OCI-LY1 (cell line): Measurements from ENCODE around the gene IL4R.
"Not testable (repeated sequence)": the region's sequence is repeated elsewhere in the genome, so short reads cannot be mapped to it uniquely, and the experiment has no call there.

Source experiments
- H2AFZ ChIP-seq: fragments of 200-600 bp; sonication (generic), shearing (Covaris generic); 2 replicates; pipeline ENCODE4 v1.6.0; 2014; ENCODE audit warnings: antibody characterized with exemption, mild to moderate bottlenecking, low read length
- H3F3A ChIP-seq: fragments of 200-600 bp; sonication (generic), shearing (Covaris generic); 2 replicates; pipeline ENCODE4 v1.6.0; 2014; ENCODE audit warnings: mild to moderate bottlenecking, antibody characterized with exemption, low read length, moderate library complexity; ENCODE audit not compliant: insufficient read depth
- H3K27ac ChIP-seq: fragments of 200-600 bp; sonication (generic); 2 replicates; pipeline ENCODE4 v1.5.1; 2014; ENCODE audit warnings: low read length, mixed run types, mild to moderate bottlenecking, low read depth; ENCODE audit not compliant: poor library complexity, severe bottlenecking
- H3K27me3 ChIP-seq: fragments of 200-600 bp; sonication (generic); 2 replicates; pipeline ENCODE4 v1.6.0; 2014; ENCODE audit warnings: antibody characterized with exemption, mild to moderate bottlenecking, low read length, moderate library complexity; ENCODE audit not compliant: insufficient read depth
- H3K36me3 ChIP-seq: fragments of 200-600 bp; sonication (generic); 2 replicates; pipeline ENCODE4 v1.6.1; 2014; ENCODE audit warnings: mild to moderate bottlenecking, antibody characterized with exemption, low read length, moderate library complexity, mixed read lengths; ENCODE audit not compliant: insufficient read depth
- H3K4me1 ChIP-seq: fragments of 200-600 bp; sonication (generic); 2 replicates; pipeline ENCODE4 v1.5.1; 2014; ENCODE audit warnings: mild to moderate bottlenecking, low read length, moderate library complexity; ENCODE audit not compliant: insufficient read depth, severe bottlenecking
- H3K4me2 ChIP-seq: fragments of 200-600 bp; sonication (generic), shearing (Covaris generic); 2 replicates; pipeline ENCODE4 v1.6.1; 2014; ENCODE audit warnings: low read length
- H3K4me3 ChIP-seq: fragments of 200-600 bp; sonication (generic); 2 replicates; pipeline ENCODE4 v1.5.1; 2014; ENCODE audit warnings: low read length, low read depth, mild to moderate bottlenecking, mixed read lengths; ENCODE audit not compliant: poor library complexity, severe bottlenecking
- H3K79me2 ChIP-seq: fragments of 200-600 bp; shearing (Covaris generic); 2 replicates; pipeline ENCODE4 v1.6.1; 2016; ENCODE audit warnings: mixed run types, low read length, mixed read lengths; ENCODE audit not compliant: insufficient read depth
- H3K9ac ChIP-seq: fragments of 200-600 bp; sonication (generic), shearing (Covaris generic); 2 replicates; pipeline ENCODE4 v1.6.1; 2014; ENCODE audit warnings: mild to moderate bottlenecking, low read length, mixed read lengths
- H3K9me2 ChIP-seq: fragments of 200-600 bp; sonication (generic), shearing (Covaris generic); 2 replicates; pipeline ENCODE4 v1.6.1; 2014; ENCODE audit warnings: low read depth, mild to moderate bottlenecking, low read length, mixed read lengths
- H3K9me3 ChIP-seq: fragments of 200-600 bp; shearing (Covaris generic); 2 replicates; pipeline ENCODE4 v1.6.1; 2014; ENCODE audit warnings: low read length, mixed read lengths
- H4K20me1 ChIP-seq: fragments of 200-600 bp; sonication (generic), shearing (Covaris generic); 2 replicates; pipeline ENCODE4 v1.6.0; 2016; ENCODE audit warnings: mild to moderate bottlenecking, low read length; ENCODE audit not compliant: insufficient read depth
- CTCF ChIP-seq: fragments of 200-600 bp; sonication (generic), shearing (Covaris generic); IDR thresholded peaks from 2 replicates; pipeline ENCODE4 v1.5.1; 2017; ENCODE audit warnings: mild to moderate bottlenecking, antibody characterized with exemption, low read length, moderate library complexity, mixed read lengths
- EZH2 ChIP-seq: fragments of 200-600 bp; sonication (generic), shearing (Covaris generic); IDR thresholded peaks from 2 replicates; pipeline ENCODE4 v1.8.0; 2017; ENCODE audit warnings: borderline replicate concordance, mixed run types, mild to moderate bottlenecking, antibody characterized with exemption, low read length, moderate library complexity, mixed read lengths

The IL4R gene

GRCh38 chr16:27287051-27287811 lies 26.5 kb upstream of the IL4R start:
- H3K9me2 ChIP-seq = no peaks in the 10 kb centered on the region
- H3K9ac ChIP-seq = no peak overlapping the region
- no peak overlapping the region for H2AFZ ChIP-seq
- no peaks in the 10 kb centered on the region for H3K79me2 ChIP-seq
- H3K27ac ChIP-seq = no peak overlapping the region
- no peaks in the 10 kb centered on the region for H3F3A ChIP-seq
- TF ChIP-seq EZH2 (no peak), CTCF (no peak)
- H4K20me1 ChIP-seq = no peaks in the 10 kb centered on the region
- no peaks in the 10 kb centered on the region for H3K27me3 ChIP-seq
- H3K4me1 ChIP-seq = peaks cover 18% of the 10 kb centered on the region
- H3K4me3 ChIP-seq = no peak overlapping the region
- H3K9me3 ChIP-seq = no peaks in the 10 kb centered on the region
- H3K4me2 ChIP-seq = no peak overlapping the region
- H3K36me3 ChIP-seq = no peaks in the 10 kb centered on the region

GRCh38 chr16:27287887-27288286 lies 25.9 kb upstream of the IL4R start:
- Histone ChIP-seq H3K4me1 (peaks cover 18% of the 10 kb centered on the region), H3K9ac (no peak overlapping the region), H3K27me3 (no peaks in the 10 kb centered on the region), H3K36me3 (no peaks in the 10 kb centered on the region), H2AFZ (no peak overlapping the region), H3K4me3 (no peak overlapping the region), H3K9me2 (no peaks in the 10 kb centered on the region), H3K4me2 (no peak overlapping the region), H4K20me1 (no peaks in the 10 kb centered on the region), H3K27ac (no peak overlapping the region), H3F3A (no peaks in the 10 kb centered on the region), H3K9me3 (no peaks in the 10 kb centered on the region), H3K79me2 (no peaks in the 10 kb centered on the region)
- no peak for TF ChIP-seq EZH2

- H3K79me2 ChIP-seq, H3K36me3 ChIP-seq, H3F3A ChIP-seq, H3K4me2 ChIP-seq, H3K9ac ChIP-seq, H4K20me1 ChIP-seq, H2AFZ ChIP-seq, H3K27ac ChIP-seq, H3K9me2 ChIP-seq, H3K9me3 ChIP-seq, H3K4me3 ChIP-seq, H3K27me3 ChIP-seq: not testable (repeated sequence)
- peaks cover 18% of the 10 kb centered on the region for H3K4me1 ChIP-seq
Measured at GRCh38 chr16:27288313-27288712, 25.5 kb upstream of the IL4R start.

GRCh38 chr16:27289669-27290068 lies 24.1 kb upstream of the IL4R start:
- H3K4me3 ChIP-seq = no peak overlapping the region
- H3K79me2 ChIP-seq = no peaks in the 10 kb centered on the region
- no peaks in the 10 kb centered on the region for H4K20me1 ChIP-seq
- peaks cover 15% of the 10 kb centered on the region for H3K4me1 ChIP-seq
- no peaks in the 10 kb centered on the region for H3K27me3 ChIP-seq
- TF ChIP-seq EZH2 = no peak
- no peak for TF ChIP-seq CTCF
- no peak overlapping the region for H3K9ac ChIP-seq
- H3K4me2 ChIP-seq = no peak overlapping the region
- H3K9me3 ChIP-seq = no peaks in the 10 kb centered on the region
- no peaks in the 10 kb centered on the region for H3F3A ChIP-seq
- H2AFZ ChIP-seq = no peak overlapping the region
- no peak overlapping the region for H3K27ac ChIP-seq
- H3K9me2 ChIP-seq = no peaks in the 10 kb centered on the region
- no peaks in the 10 kb centered on the region for H3K36me3 ChIP-seq
